ENCODE measurements around the gene PKN1.

DNA sequence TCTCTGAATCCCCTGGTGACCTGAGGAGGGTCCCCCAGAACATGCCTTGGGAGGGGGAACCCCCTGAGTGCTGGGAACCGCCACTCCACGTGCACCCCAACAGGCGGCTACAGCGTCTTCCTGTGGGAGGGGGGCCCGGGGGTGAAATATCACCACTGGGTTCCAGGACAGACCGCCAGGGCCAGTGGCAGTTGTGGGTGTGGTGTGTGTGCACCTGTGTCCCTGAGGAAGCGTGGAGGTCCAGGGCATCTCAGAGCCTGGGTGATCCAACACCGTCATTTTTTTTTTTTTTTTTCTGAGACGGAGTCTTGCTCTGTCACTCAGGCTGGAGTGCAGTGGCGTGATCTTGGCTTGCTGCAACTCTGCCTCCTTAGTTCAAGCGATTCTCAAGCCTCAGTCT lies 47.6 kb upstream of the PKN1 start:
- TF ChIP-seq POLR2AphosphoS5 (IDR thresholded peaks at IDR 0.05) = no peak
- TF ChIP-seq, protein P1, sequence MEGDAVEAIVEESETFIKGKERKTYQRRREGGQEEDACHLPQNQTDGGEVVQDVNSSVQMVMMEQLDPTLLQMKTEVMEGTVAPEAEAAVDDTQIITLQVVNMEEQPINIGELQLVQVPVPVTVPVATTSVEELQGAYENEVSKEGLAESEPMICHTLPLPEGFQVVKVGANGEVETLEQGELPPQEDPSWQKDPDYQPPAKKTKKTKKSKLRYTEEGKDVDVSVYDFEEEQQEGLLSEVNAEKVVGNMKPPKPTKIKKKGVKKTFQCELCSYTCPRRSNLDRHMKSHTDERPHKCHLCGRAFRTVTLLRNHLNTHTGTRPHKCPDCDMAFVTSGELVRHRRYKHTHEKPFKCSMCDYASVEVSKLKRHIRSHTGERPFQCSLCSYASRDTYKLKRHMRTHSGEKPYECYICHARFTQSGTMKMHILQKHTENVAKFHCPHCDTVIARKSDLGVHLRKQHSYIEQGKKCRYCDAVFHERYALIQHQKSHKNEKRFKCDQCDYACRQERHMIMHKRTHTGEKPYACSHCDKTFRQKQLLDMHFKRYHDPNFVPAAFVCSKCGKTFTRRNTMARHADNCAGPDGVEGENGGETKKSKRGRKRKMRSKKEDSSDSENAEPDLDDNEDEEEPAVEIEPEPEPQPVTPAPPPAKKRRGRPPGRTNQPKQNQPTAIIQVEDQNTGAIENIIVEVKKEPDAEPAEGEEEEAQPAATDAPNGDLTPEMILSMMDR (IDR thresholded peaks at IDR 0.05) = no peak
